Measurements from ENCODE around the gene PRKAR2B.

DNA sequence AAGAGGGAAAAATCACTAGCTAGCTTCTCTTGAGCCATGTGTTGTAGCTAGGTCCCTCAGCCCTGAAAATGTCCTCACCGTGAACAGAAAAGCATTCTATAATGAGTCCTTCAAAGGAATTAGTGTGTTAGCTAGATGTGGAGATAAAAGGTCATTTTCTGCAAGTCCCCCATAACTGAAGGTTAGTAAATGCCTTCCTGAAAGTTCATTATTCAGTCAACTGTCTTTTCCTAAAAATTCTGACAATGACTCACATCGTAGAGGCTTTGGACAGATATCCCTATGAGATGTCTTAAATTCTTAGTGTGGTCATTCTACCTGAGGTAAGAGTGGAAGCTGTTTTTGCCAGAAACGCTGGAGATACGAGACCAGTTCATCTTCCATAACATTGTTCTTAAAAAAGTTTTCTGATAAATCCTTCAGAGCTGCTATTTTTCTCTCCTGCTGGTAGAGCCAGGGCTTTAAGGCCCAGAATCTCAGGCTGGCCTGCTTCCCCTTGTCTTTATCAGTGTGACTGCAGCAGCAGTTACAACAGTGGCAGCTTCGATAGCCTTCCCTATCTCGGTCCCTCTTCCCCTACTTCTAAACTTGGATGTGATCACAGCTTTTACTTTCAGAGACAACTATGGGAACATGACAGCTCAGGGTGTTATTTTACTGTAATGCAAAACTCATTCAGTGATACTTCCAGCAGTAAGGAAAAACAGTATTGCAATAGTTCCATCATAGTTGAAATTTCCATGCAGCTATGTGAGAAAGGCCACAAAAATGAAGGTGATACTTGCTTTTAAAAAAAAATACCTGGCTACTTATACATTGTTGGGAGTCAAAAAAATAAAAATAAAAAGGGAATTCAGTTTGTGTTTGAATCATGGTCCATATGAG lies 37.3 kb upstream of the PRKAR2B start:
- TF ChIP-seq TAF1 (IDR thresholded peaks at IDR 0.05; ENCODE audit: borderline replicate concordance, insufficient read depth, low read length) (no peak), POLR2AphosphoS5 (IDR thresholded peaks at IDR 0.05; ENCODE audit: low read depth, low read length) (no peak), SIN3A (IDR thresholded peaks at IDR 0.05; ENCODE audit: borderline replicate concordance, insufficient read depth, low read length) (no peak), FOXP2 (optimal IDR thresholded peaks at IDR 0.05; ENCODE audit: borderline replicate concordance, extremely low read depth, extremely low read length, insufficient read depth) (no peak)
- TF ChIP-seq, protein P1, sequence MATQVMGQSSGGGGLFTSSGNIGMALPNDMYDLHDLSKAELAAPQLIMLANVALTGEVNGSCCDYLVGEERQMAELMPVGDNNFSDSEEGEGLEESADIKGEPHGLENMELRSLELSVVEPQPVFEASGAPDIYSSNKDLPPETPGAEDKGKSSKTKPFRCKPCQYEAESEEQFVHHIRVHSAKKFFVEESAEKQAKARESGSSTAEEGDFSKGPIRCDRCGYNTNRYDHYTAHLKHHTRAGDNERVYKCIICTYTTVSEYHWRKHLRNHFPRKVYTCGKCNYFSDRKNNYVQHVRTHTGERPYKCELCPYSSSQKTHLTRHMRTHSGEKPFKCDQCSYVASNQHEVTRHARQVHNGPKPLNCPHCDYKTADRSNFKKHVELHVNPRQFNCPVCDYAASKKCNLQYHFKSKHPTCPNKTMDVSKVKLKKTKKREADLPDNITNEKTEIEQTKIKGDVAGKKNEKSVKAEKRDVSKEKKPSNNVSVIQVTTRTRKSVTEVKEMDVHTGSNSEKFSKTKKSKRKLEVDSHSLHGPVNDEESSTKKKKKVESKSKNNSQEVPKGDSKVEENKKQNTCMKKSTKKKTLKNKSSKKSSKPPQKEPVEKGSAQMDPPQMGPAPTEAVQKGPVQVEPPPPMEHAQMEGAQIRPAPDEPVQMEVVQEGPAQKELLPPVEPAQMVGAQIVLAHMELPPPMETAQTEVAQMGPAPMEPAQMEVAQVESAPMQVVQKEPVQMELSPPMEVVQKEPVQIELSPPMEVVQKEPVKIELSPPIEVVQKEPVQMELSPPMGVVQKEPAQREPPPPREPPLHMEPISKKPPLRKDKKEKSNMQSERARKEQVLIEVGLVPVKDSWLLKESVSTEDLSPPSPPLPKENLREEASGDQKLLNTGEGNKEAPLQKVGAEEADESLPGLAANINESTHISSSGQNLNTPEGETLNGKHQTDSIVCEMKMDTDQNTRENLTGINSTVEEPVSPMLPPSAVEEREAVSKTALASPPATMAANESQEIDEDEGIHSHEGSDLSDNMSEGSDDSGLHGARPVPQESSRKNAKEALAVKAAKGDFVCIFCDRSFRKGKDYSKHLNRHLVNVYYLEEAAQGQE (IDR thresholded peaks at IDR 0.05; ENCODE audit: insufficient read depth in 1 of 2, low read depth in 2 of 2, low read length in 2 of 2) = no peak

All from PFSK-1 (cell line).